GM19351 (cell line): ENCODE data around the gene CDCA4.

ENCODE experiments used
- ATAC-seq: cut with Tn5 transposase; IDR thresholded peaks from one replicate; pipeline ENCODE4 v1.9.1; 2021; ENCODE audit warnings: mild to moderate bottlenecking, moderate library complexity; ENCODE audit not compliant: unreplicated experiment

CDCA4 gene

GRCh38 chr14:104977008-104977680, 43.7 kb downstream of the CDCA4 start:
- ATAC-seq = no peak

GRCh38 chr14:104976198-104977007, 44.5 kb downstream of the CDCA4 start:
- no peak for ATAC-seq

- no peak for ATAC-seq
Observed at GRCh38 chr14:104975481-104976197, 45.2 kb downstream of the CDCA4 start.

GRCh38 chr14:104974665-104975390, 46.1 kb downstream of the CDCA4 start:
- ATAC-seq = no peak

GRCh38 chr14:104974146-104974541, 46.7 kb downstream of the CDCA4 start:
- no peak for ATAC-seq

- ATAC-seq = no peak
Observed at GRCh38 chr14:104973385-104974145, 47.3 kb downstream of the CDCA4 start.

GRCh38 chr14:104973135-104973384, 47.8 kb downstream of the CDCA4 start:
- no peak for ATAC-seq

- no peak for ATAC-seq
Observed at GRCh38 chr14:104972301-104973134, 48.4 kb downstream of the CDCA4 start.

GRCh38 chr14:104971447-104972240, 49.2 kb downstream of the CDCA4 start:
- no peak for ATAC-seq

GRCh38 chr14:104970231-104971068, 50.4 kb downstream of the CDCA4 start:
- ATAC-seq = no peak

- no peak for ATAC-seq
Observed at GRCh38 chr14:104969741-104970230, 51.1 kb downstream of the CDCA4 start.

- ATAC-seq = no peak
Observed at GRCh38 chr14:104968541-104969401, 52.1 kb downstream of the CDCA4 start.

GRCh38 chr14:104968153-104968527, 52.7 kb downstream of the CDCA4 start:
- ATAC-seq = no peak

GRCh38 chr14:104967386-104968152, 53.3 kb downstream of the CDCA4 start:
- ATAC-seq = no peak

- no peak for ATAC-seq
Observed at GRCh38 chr14:104966981-104967385, 53.9 kb downstream of the CDCA4 start.

- ATAC-seq = no peak
Observed at GRCh38 chr14:104966261-104966865, 54.5 kb downstream of the CDCA4 start.
